Keratinocyte (primary cell): Measurements from ENCODE around the gene CD200R1L.

Experiments
- EZH2 ChIP-seq: IDR thresholded peaks from one replicate; pipeline ENCODE4 v1.6.1; 2012; ENCODE audit warnings: inconsistent platforms, mild to moderate bottlenecking, low read length, moderate library complexity
- TF ChIP-seq, protein P1 (sequence below), 3 experiments: IDR thresholded peaks in 1 of 3; conservative IDR thresholded peaks in 1 of 3; optimal IDR thresholded peaks in 1 of 3; 2 replicates in 2 of 3; 3 replicates in 1 of 3; pipeline versions ENCODE3 to v1.5.1; 2011; ENCODE audit warnings: low read length in 3 of 3, mild to moderate bottlenecking in 3 of 3, moderate library complexity in 2 of 3, control low read depth in 1 of 3, inconsistent platforms in 1 of 3; ENCODE audit not compliant: insufficient read depth in 2 of 3; ENCODE audit errors: extremely low read depth in 1 of 3

GRCh38 chr3:112874725-112875124, 28.1 kb upstream of the CD200R1L start:
- TF ChIP-seq, protein P1, sequence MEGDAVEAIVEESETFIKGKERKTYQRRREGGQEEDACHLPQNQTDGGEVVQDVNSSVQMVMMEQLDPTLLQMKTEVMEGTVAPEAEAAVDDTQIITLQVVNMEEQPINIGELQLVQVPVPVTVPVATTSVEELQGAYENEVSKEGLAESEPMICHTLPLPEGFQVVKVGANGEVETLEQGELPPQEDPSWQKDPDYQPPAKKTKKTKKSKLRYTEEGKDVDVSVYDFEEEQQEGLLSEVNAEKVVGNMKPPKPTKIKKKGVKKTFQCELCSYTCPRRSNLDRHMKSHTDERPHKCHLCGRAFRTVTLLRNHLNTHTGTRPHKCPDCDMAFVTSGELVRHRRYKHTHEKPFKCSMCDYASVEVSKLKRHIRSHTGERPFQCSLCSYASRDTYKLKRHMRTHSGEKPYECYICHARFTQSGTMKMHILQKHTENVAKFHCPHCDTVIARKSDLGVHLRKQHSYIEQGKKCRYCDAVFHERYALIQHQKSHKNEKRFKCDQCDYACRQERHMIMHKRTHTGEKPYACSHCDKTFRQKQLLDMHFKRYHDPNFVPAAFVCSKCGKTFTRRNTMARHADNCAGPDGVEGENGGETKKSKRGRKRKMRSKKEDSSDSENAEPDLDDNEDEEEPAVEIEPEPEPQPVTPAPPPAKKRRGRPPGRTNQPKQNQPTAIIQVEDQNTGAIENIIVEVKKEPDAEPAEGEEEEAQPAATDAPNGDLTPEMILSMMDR (optimal IDR thresholded peaks at IDR 0.05 in 1 of 3, IDR thresholded peaks at IDR 0.05 in 1 of 3, conservative IDR thresholded peaks at IDR 0.05 in 1 of 3; ENCODE audit: extremely low read depth in 1 of 3, insufficient read depth in 2 of 3, low read length in 3 of 3) = no peak
- no peak for TF ChIP-seq EZH2
